H9 (cell line): ENCODE measurements around the gene EVI5L. TPM values are rescaled to one million over a fixed set of nuclear protein-coding genes. Genes with fewer than 3 reads are reported as not detected.

ENCODE experiments used
- DNase-seq: peaks from one replicate; pipeline ENCODE4 v3.0.0-alpha.2; 2017
- H2AFZ ChIP-seq: one replicate; pipeline ENCODE4 v1.6.1; 2013; ENCODE audit warnings: mild to moderate bottlenecking, low read length, control low read depth, moderate library complexity
- H2AK5ac ChIP-seq: 2 replicates; pipeline ENCODE4 v1.6.1; 2013; ENCODE audit warnings: low read length, control low read depth, mixed read lengths; ENCODE audit not compliant: insufficient read length
- H2BK120ac ChIP-seq: one replicate; pipeline ENCODE4 v1.6.1; 2013; ENCODE audit warnings: low read depth, mild to moderate bottlenecking, low read length, control low read depth, inconsistent platforms; ENCODE audit not compliant: poor library complexity, severe bottlenecking
- H2BK12ac ChIP-seq: 2 replicates; pipeline ENCODE4 v1.6.1; 2013; ENCODE audit warnings: low read length, control low read depth, mixed read lengths, low read depth; ENCODE audit not compliant: insufficient read length
- H2BK15ac ChIP-seq: 2 replicates; pipeline ENCODE4 v1.6.1; 2013; ENCODE audit warnings: low read depth, low read length, control low read depth
- H2BK20ac ChIP-seq: one replicate; pipeline ENCODE4 v1.6.1; 2013; ENCODE audit warnings: low read depth, mild to moderate bottlenecking, low read length, control low read depth, inconsistent platforms; ENCODE audit not compliant: poor library complexity, severe bottlenecking
- H2BK5ac ChIP-seq: 2 replicates; pipeline ENCODE4 v1.6.1; 2013; ENCODE audit warnings: low read length, control low read depth, mixed read lengths; ENCODE audit not compliant: insufficient read length
- H3K14ac ChIP-seq: 2 replicates; pipeline ENCODE4 v1.6.1; 2013; ENCODE audit warnings: low read length, control low read depth; ENCODE audit not compliant: insufficient read depth
- H3K18ac ChIP-seq: 2 replicates; pipeline ENCODE4 v1.6.1; 2013; ENCODE audit warnings: low read depth, mild to moderate bottlenecking, mixed read lengths, low read length, control low read depth; ENCODE audit not compliant: insufficient read length
- H3K23ac ChIP-seq: 2 replicates; pipeline ENCODE4 v1.6.1; 2013; ENCODE audit warnings: low read length, control low read depth, mixed read lengths, low read depth; ENCODE audit not compliant: insufficient read length
- H3K23me2 ChIP-seq: 2 replicates; pipeline ENCODE4 v1.6.1; 2013; ENCODE audit warnings: low read depth, mild to moderate bottlenecking, mixed read lengths, low read length, control low read depth; ENCODE audit not compliant: insufficient read length, poor library complexity, severe bottlenecking
- H3K27ac ChIP-seq: 2 replicates; pipeline ENCODE4 v1.5.1; 2013; ENCODE audit warnings: low read length, control low read depth, mixed read lengths, low read depth; ENCODE audit not compliant: insufficient read length
- H3K27me3 ChIP-seq: 2 replicates; pipeline ENCODE4 v1.6.1; 2013; ENCODE audit warnings: low read length, control low read depth, inconsistent platforms; ENCODE audit not compliant: insufficient read depth
- H3K4ac ChIP-seq: 2 replicates; pipeline ENCODE4 v1.6.1; 2013; ENCODE audit warnings: low read depth, mild to moderate bottlenecking, control low read depth, inconsistent platforms, low read length, moderate library complexity
- H3K4me1 ChIP-seq: 2 replicates; pipeline ENCODE4 v1.6.1; 2013; ENCODE audit warnings: low read length, control low read depth, inconsistent platforms; ENCODE audit not compliant: insufficient read depth
- H3K4me2 ChIP-seq: 2 replicates; pipeline ENCODE4 v1.6.1; 2013; ENCODE audit warnings: low read length, control low read depth, mixed read lengths; ENCODE audit not compliant: insufficient read length, insufficient read depth
- H3K56ac ChIP-seq: 2 replicates; pipeline ENCODE4 v1.6.1; 2013; ENCODE audit warnings: low read depth, mild to moderate bottlenecking, mixed read lengths, low read length, control low read depth; ENCODE audit not compliant: insufficient read length
- H3K79me1 ChIP-seq: 2 replicates; pipeline ENCODE4 v1.6.1; 2013; ENCODE audit warnings: low read depth, mild to moderate bottlenecking, moderate library complexity, low read length, control low read depth, inconsistent platforms; ENCODE audit not compliant: insufficient read depth, poor library complexity, severe bottlenecking
- H3K79me2 ChIP-seq: 2 replicates; pipeline ENCODE4 v1.6.1; 2013; ENCODE audit warnings: low read length, control low read depth, inconsistent platforms; ENCODE audit not compliant: insufficient read depth
- H3K9ac ChIP-seq: 2 replicates; pipeline ENCODE4 v1.6.1; 2013; ENCODE audit warnings: low read length, control low read depth, mixed read lengths; ENCODE audit not compliant: insufficient read length; ENCODE audit errors: extremely low read depth
- H3K9me3 ChIP-seq: one replicate; pipeline ENCODE4 v1.6.1; 2013; ENCODE audit warnings: low read depth, low read length, inconsistent platforms; ENCODE audit not compliant: control insufficient read depth
- H3T11ph ChIP-seq: one replicate; pipeline ENCODE4 v1.6.1; 2013; ENCODE audit warnings: mild to moderate bottlenecking, low read length, control low read depth, inconsistent platforms
- H4K20me1 ChIP-seq: one replicate; pipeline ENCODE4 v1.6.1; 2013; ENCODE audit not compliant: control insufficient read depth, insufficient read length, insufficient read depth
- H4K5ac ChIP-seq: 2 replicates; pipeline ENCODE4 v1.6.1; 2013; ENCODE audit warnings: low read depth, mild to moderate bottlenecking, mixed read lengths, low read length, control low read depth; ENCODE audit not compliant: insufficient read length
- H4K8ac ChIP-seq: replicated peaks from 2 replicates; pipeline ENCODE4 v1.6.1; 2013; ENCODE audit warnings: low read length, control low read depth, mixed read lengths, low read depth; ENCODE audit not compliant: insufficient read length
- H4K91ac ChIP-seq: 2 replicates; pipeline ENCODE4 v1.6.1; 2013; ENCODE audit warnings: low read depth, mild to moderate bottlenecking, moderate library complexity, mixed read lengths, low read length, control low read depth; ENCODE audit not compliant: insufficient read length
- H3K27ac Mint-ChIP-seq, 3 experiments: 2 replicates in 2 of 3; 3 replicates in 1 of 3; pipeline ENCODE4 v1.8.0; 2020 to 2021; ENCODE audit warnings: mixed read lengths in 3 of 3, mild to moderate bottlenecking in 1 of 3, moderate library complexity in 1 of 3
- H3K27me3 Mint-ChIP-seq: 2 replicates; pipeline ENCODE4 v1.8.0; 2021; ENCODE audit warnings: low read depth, mild to moderate bottlenecking, moderate library complexity, mixed read lengths
- H3K36me3 Mint-ChIP-seq, 3 experiments: 2 replicates in 2 of 3; 3 replicates in 1 of 3; pipeline ENCODE4 v1.8.0; 2020 to 2021; ENCODE audit warnings: low read depth in 3 of 3, mixed read lengths in 3 of 3; ENCODE audit not compliant: insufficient read depth in 1 of 3
- H3K4me1 Mint-ChIP-seq, 2 experiments: 2 replicates each; pipeline ENCODE4 v1.8.0; 2020; ENCODE audit warnings: mixed read lengths in 2 of 2
- H3K4me3 Mint-ChIP-seq, 2 experiments: 2 replicates in 1 of 2; 3 replicates in 1 of 2; pipeline ENCODE4 v1.8.0; 2020 to 2021; ENCODE audit warnings: mild to moderate bottlenecking in 2 of 2, mixed read lengths in 2 of 2, moderate library complexity in 1 of 2
- H3K9me3 Mint-ChIP-seq, 2 experiments: 2 replicates in 1 of 2; 3 replicates in 1 of 2; pipeline ENCODE4 v1.8.0; 2020; ENCODE audit warnings: mild to moderate bottlenecking in 2 of 2, mixed read lengths in 2 of 2, moderate library complexity in 1 of 2
- WGBS: extraction: QIAGEN DNeasy Blood & Tissue Kit; methylation state at CpG from one replicate; pipeline ENCODE4 v1.1.7; 2013; ENCODE audit warnings: missing lambda C conversion rate, low lambda C conversion rate, mixed read lengths; ENCODE audit not compliant: insufficient read length; ENCODE audit errors: extremely low coverage; 5-methylcytosine and 5-hydroxymethylcytosine counted together
- total RNA-seq: library from RNA; stranded (reverse); gene quantifications from 2 replicates; pipeline ENCODE4 v1.2.1, GENCODE V29; 2021
- TF ChIP-seq, protein P1 (sequence below): fragments of 200-600 bp; sonication (generic); conservative IDR thresholded peaks from 3 replicates; pipeline ENCODE4 v1.8.0; 2021; ENCODE audit warnings: antibody characterized with exemption, mild to moderate bottlenecking

Gene EVI5L
- total RNA-seq, 1 experiment from 2014 or later = 7.1 TPM

DNA sequence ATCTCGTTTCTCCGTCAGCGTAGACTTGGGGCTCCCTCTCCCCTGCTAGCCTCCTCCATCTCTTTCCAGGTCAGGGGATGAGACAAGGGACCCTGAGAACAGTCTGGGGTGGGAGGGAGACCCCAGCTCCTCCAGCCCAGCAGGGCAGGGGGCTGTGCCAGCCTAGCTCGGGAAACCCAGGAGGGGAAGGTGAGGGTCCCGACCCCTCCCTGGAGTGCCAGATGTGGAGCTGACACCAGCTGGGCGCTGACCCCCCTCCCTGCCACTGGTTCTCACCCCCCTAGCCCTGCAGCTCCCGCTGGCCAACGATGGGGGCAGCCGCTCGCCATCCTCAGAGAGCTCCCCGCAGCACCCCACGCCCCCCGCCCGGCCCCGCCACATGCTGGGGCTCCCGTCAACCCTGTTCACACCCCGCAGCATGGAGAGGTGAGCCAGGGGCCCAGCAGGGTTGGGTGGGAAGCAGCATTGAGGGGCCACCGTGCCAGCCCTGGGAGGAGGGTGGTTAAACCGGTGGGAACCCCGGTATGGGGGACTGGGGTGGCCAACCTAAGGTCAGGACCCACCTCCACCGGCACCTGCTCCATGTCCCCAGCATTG is 79.6 kb downstream of the EVI5L start:
- Histone ChIP-seq H2BK5ac (no peak overlapping the region), H3K4me2 (no peak overlapping the region), H3K9me3 (no peaks in the 10 kb centered on the region), H3K18ac (no peak overlapping the region), H3T11ph (no peak overlapping the region), H3K79me2 (peaks cover 6% of the 10 kb centered on the region; the same call in 1 of the 2 replicates), H3K4me1 (0 out of 2 replicates have a peak, but pooled peaks cover 4% of the 10 kb centered on the region), H3K23ac (no peak overlapping the region), H2BK120ac (no peak overlapping the region), H2AFZ (no peak overlapping the region), H3K14ac (no peak overlapping the region), H4K5ac (no peak overlapping the region), H3K9ac (no peak overlapping the region), H3K27ac (no peak overlapping the region), H3K4ac (no peak overlapping the region), H3K56ac (no peak overlapping the region), H3K27me3 (no peaks in the 10 kb centered on the region), H4K20me1 (no peaks in the 10 kb centered on the region), H2BK20ac (no peak overlapping the region), H2BK15ac (no peak overlapping the region), H3K79me1 (no peaks in the 10 kb centered on the region), H4K91ac (no peak overlapping the region), H2AK5ac (no peak overlapping the region), H4K8ac (no peak overlapping the region), H2BK12ac (no peak overlapping the region), H3K23me2 (peaks cover 5% of the 10 kb centered on the region)
- Mint-ChIP-seq H3K36me3 (peaks cover 20 to 38% (median 36%) of the 10 kb centered on the region in 3 experiments), H3K4me3 (no peak overlapping the region), H3K9me3 (no peaks in the 10 kb centered on the region; a peak in 2 of 5 replicates), H3K4me1 (peaks cover 9 to 11% of the 10 kb centered on the region in 2 experiments), H3K27ac (no peak overlapping the region), H3K27me3 (peaks cover 9% of the 10 kb centered on the region)
- no CpG with 5 or more reads among the region's 21 CpGs for WGBS
- no peak for DNase-seq
- TF ChIP-seq, protein P1, sequence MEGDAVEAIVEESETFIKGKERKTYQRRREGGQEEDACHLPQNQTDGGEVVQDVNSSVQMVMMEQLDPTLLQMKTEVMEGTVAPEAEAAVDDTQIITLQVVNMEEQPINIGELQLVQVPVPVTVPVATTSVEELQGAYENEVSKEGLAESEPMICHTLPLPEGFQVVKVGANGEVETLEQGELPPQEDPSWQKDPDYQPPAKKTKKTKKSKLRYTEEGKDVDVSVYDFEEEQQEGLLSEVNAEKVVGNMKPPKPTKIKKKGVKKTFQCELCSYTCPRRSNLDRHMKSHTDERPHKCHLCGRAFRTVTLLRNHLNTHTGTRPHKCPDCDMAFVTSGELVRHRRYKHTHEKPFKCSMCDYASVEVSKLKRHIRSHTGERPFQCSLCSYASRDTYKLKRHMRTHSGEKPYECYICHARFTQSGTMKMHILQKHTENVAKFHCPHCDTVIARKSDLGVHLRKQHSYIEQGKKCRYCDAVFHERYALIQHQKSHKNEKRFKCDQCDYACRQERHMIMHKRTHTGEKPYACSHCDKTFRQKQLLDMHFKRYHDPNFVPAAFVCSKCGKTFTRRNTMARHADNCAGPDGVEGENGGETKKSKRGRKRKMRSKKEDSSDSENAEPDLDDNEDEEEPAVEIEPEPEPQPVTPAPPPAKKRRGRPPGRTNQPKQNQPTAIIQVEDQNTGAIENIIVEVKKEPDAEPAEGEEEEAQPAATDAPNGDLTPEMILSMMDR = no peak
